ENCODE data around the gene SV2B.

SV2B gene

GRCh38 chr15:91209318-91209717 is 109.3 kb downstream of the SV2B start:
- H3K27ac ChIP-seq (ENCODE audit: low read length), result no peak overlapping the region
- H3K4me1 ChIP-seq (ENCODE audit: control insufficient read depth, insufficient read depth, low read length), result no peaks in the 10 kb centered on the region
- no peaks in the 10 kb centered on the region for H3K9me3 ChIP-seq (ENCODE audit: control insufficient read depth, insufficient read depth, low read length)
- no peaks in the 10 kb centered on the region for H3K27me3 ChIP-seq (ENCODE audit: control insufficient read depth, insufficient read depth, low read length)
- H3K36me3 ChIP-seq (ENCODE audit: control insufficient read depth, insufficient read depth, low read length), result no peaks in the 10 kb centered on the region
- H3K4me3 ChIP-seq (ENCODE audit: low read length), result no peak overlapping the region
- DNase-seq (ENCODE audit: low read depth, low spot score), result no peak
- WGBS (ENCODE audit: insufficient coverage, insufficient read length), result no CpG with 5 or more reads among the region's 4 CpGs

GRCh38 chr15:91209726-91210125 is 109.7 kb downstream of the SV2B start:
- no peak overlapping the region for H3K27ac ChIP-seq (ENCODE audit: low read length)
- no peaks in the 10 kb centered on the region for H3K36me3 ChIP-seq (ENCODE audit: control insufficient read depth, insufficient read depth, low read length)
- H3K9me3 ChIP-seq (ENCODE audit: control insufficient read depth, insufficient read depth, low read length), result no peaks in the 10 kb centered on the region
- no peak overlapping the region for H3K4me3 ChIP-seq (ENCODE audit: low read length)
- DNase-seq (ENCODE audit: low read depth, low spot score), result no peak
- 0 out of 2 replicates have a peak, but pooled peaks cover under 1% of the 10 kb centered on the region for H3K4me1 ChIP-seq (ENCODE audit: control insufficient read depth, insufficient read depth, low read length)
- no CpG with 5 or more reads among the region's 3 CpGs for WGBS (ENCODE audit: insufficient coverage, insufficient read length)
- H3K27me3 ChIP-seq (ENCODE audit: control insufficient read depth, insufficient read depth, low read length), result no peaks in the 10 kb centered on the region

GRCh38 chr15:91214675-91215590 is 114.9 kb downstream of the SV2B start:
- DNase-seq (ENCODE audit: low read depth, low spot score), result no peak
- Histone ChIP-seq H3K36me3 (ENCODE audit: control insufficient read depth, insufficient read depth, low read length) (no peaks in the 10 kb centered on the region), H3K9me3 (ENCODE audit: control insufficient read depth, insufficient read depth, low read length) (no peaks in the 10 kb centered on the region), H3K27me3 (ENCODE audit: control insufficient read depth, insufficient read depth, low read length) (no peaks in the 10 kb centered on the region), H3K27ac (ENCODE audit: low read length) (no peak overlapping the region), H3K4me1 (ENCODE audit: control insufficient read depth, insufficient read depth, low read length) (peaks cover 3% of the 10 kb centered on the region; the same call in 1 of the 2 replicates), H3K4me3 (ENCODE audit: low read length) (no peak overlapping the region)
- WGBS (ENCODE audit: insufficient coverage, insufficient read length), result no CpG with 5 or more reads among the region's 11 CpGs

- WGBS (ENCODE audit: insufficient coverage, insufficient read length), result no CpG with 5 or more reads among the region's 3 CpGs
- Histone ChIP-seq H3K4me1 (ENCODE audit: control insufficient read depth, insufficient read depth, low read length) (peaks cover 3% of the 10 kb centered on the region; the same call in 1 of the 2 replicates), H3K9me3 (ENCODE audit: control insufficient read depth, insufficient read depth, low read length) (no peaks in the 10 kb centered on the region), H3K4me3 (ENCODE audit: low read length) (no peak overlapping the region), H3K36me3 (ENCODE audit: control insufficient read depth, insufficient read depth, low read length) (no peaks in the 10 kb centered on the region), H3K27me3 (ENCODE audit: control insufficient read depth, insufficient read depth, low read length) (no peaks in the 10 kb centered on the region), H3K27ac (ENCODE audit: low read length) (no peak overlapping the region)
- DNase-seq (ENCODE audit: low read depth, low spot score), result no peak
Measured at GRCh38 chr15:91216000-91216399, 115.9 kb downstream of the SV2B start.

- Histone ChIP-seq H3K4me3 (ENCODE audit: low read length) (no peak overlapping the region), H3K9me3 (ENCODE audit: control insufficient read depth, insufficient read depth, low read length) (no peaks in the 10 kb centered on the region)
- no CpG with 5 or more reads among the region's 1 CpG for WGBS (ENCODE audit: insufficient coverage, insufficient read length)
Measured at GRCh38 chr15:91219206-91219605, 119.1 kb downstream of the SV2B start.

GRCh38 chr15:91222052-91222451 is 122.0 kb downstream of the SV2B start:
- DNase-seq (ENCODE audit: low read depth, low spot score), result no peak
- Histone ChIP-seq H3K4me3 (ENCODE audit: low read length) (no peak overlapping the region), H3K9me3 (ENCODE audit: control insufficient read depth, insufficient read depth, low read length) (no peaks in the 10 kb centered on the region), H3K27ac (ENCODE audit: low read length) (no peak overlapping the region), H3K4me1 (ENCODE audit: control insufficient read depth, insufficient read depth, low read length) (no peaks in the 10 kb centered on the region), H3K36me3 (ENCODE audit: control insufficient read depth, insufficient read depth, low read length) (no peaks in the 10 kb centered on the region), H3K27me3 (ENCODE audit: control insufficient read depth, insufficient read depth, low read length) (no peaks in the 10 kb centered on the region)
- WGBS (ENCODE audit: insufficient coverage, insufficient read length), result no CpG with 5 or more reads among the region's 8 CpGs

More at GRCh38 chr15:91219206-91219605, 119.1 kb downstream of the SV2B start:
- peaks cover 3% of the 10 kb centered on the region; the same call in 1 of the 2 replicates for H3K4me1 ChIP-seq (ENCODE audit: control insufficient read depth, insufficient read depth, low read length)
- no peak overlapping the region for H3K27ac ChIP-seq (ENCODE audit: low read length)
- no peak for DNase-seq (ENCODE audit: low read depth, low spot score)
- H3K36me3 ChIP-seq (ENCODE audit: control insufficient read depth, insufficient read depth, low read length), result no peaks in the 10 kb centered on the region
- H3K27me3 ChIP-seq (ENCODE audit: control insufficient read depth, insufficient read depth, low read length), result no peaks in the 10 kb centered on the region

- Histone ChIP-seq H3K9me3 (ENCODE audit: control insufficient read depth, insufficient read depth, low read length) (no peaks in the 10 kb centered on the region), H3K4me3 (ENCODE audit: low read length) (no peak overlapping the region), H3K27me3 (ENCODE audit: control insufficient read depth, insufficient read depth, low read length) (no peaks in the 10 kb centered on the region), H3K36me3 (ENCODE audit: control insufficient read depth, insufficient read depth, low read length) (no peaks in the 10 kb centered on the region), H3K27ac (ENCODE audit: low read length) (no peak overlapping the region), H3K4me1 (ENCODE audit: control insufficient read depth, insufficient read depth, low read length) (no peaks in the 10 kb centered on the region)
- no CpG with 5 or more reads among the region's 3 CpGs for WGBS (ENCODE audit: insufficient coverage, insufficient read length)
- DNase-seq (ENCODE audit: low read depth, low spot score), result no peak
Measured at GRCh38 chr15:91223863-91224262, 123.8 kb downstream of the SV2B start.

- H3K27me3 ChIP-seq (ENCODE audit: control insufficient read depth, insufficient read depth, low read length), result no peaks in the 10 kb centered on the region
- H3K27ac ChIP-seq (ENCODE audit: low read length), result no peak overlapping the region
- H3K4me1 ChIP-seq (ENCODE audit: control insufficient read depth, insufficient read depth, low read length), result no peaks in the 10 kb centered on the region
- peak; percentile 61 for DNase-seq (ENCODE audit: low read depth, low spot score)
- H3K36me3 ChIP-seq (ENCODE audit: control insufficient read depth, insufficient read depth, low read length), result no peaks in the 10 kb centered on the region
- H3K9me3 ChIP-seq (ENCODE audit: control insufficient read depth, insufficient read depth, low read length), result no peaks in the 10 kb centered on the region
- WGBS (ENCODE audit: insufficient coverage, insufficient read length), result no CpG with 5 or more reads among the region's 7 CpGs
- H3K4me3 ChIP-seq (ENCODE audit: low read length), result no peak overlapping the region
Measured at GRCh38 chr15:91224755-91225380, 124.8 kb downstream of the SV2B start.

GRCh38 chr15:91225741-91226140 is 125.7 kb downstream of the SV2B start:
- Histone ChIP-seq H3K4me3 (ENCODE audit: low read length) (no peak overlapping the region), H3K27me3 (ENCODE audit: control insufficient read depth, insufficient read depth, low read length) (no peaks in the 10 kb centered on the region)
- no CpG with 5 or more reads among the region's 5 CpGs for WGBS (ENCODE audit: insufficient coverage, insufficient read length)

GRCh38 chr15:91227117-91227516 is 127.1 kb downstream of the SV2B start:
- Histone ChIP-seq H3K27ac (ENCODE audit: low read length) (no peak overlapping the region), H3K9me3 (ENCODE audit: control insufficient read depth, insufficient read depth, low read length) (no peaks in the 10 kb centered on the region), H3K4me3 (ENCODE audit: low read length) (no peak overlapping the region), H3K4me1 (ENCODE audit: control insufficient read depth, insufficient read depth, low read length) (no peaks in the 10 kb centered on the region), H3K36me3 (ENCODE audit: control insufficient read depth, insufficient read depth, low read length) (no peaks in the 10 kb centered on the region), H3K27me3 (ENCODE audit: control insufficient read depth, insufficient read depth, low read length) (no peaks in the 10 kb centered on the region)
- no CpG with 5 or more reads among the region's 3 CpGs for WGBS (ENCODE audit: insufficient coverage, insufficient read length)
- no peak for DNase-seq (ENCODE audit: low read depth, low spot score)

More at GRCh38 chr15:91225741-91226140, 125.7 kb downstream of the SV2B start:
- H3K27ac ChIP-seq (ENCODE audit: low read length), result no peak overlapping the region
- DNase-seq (ENCODE audit: low read depth, low spot score), result no peak
- no peaks in the 10 kb centered on the region for H3K4me1 ChIP-seq (ENCODE audit: control insufficient read depth, insufficient read depth, low read length)
- H3K9me3 ChIP-seq (ENCODE audit: control insufficient read depth, insufficient read depth, low read length), result no peaks in the 10 kb centered on the region
- no peaks in the 10 kb centered on the region for H3K36me3 ChIP-seq (ENCODE audit: control insufficient read depth, insufficient read depth, low read length)

All from iPS DF 6.9 (cell line).